SK-N-SH (cell line): Measurements from ENCODE around the gene AFAP1.

Experiments
- CTCF ChIP-seq: fragments of 200-600 bp; sonication (generic); IDR thresholded peaks from 2 replicates; pipeline ENCODE4 v1.6.1; 2017; ENCODE audit warnings: antibody characterized with exemption, mild to moderate bottlenecking, moderate library complexity
- FOXJ3 ChIP-seq: sonication (generic); formaldehyde crosslinking; IDR thresholded peaks from 2 replicates; pipeline ENCODE4 v1.5.1; 2020; ENCODE audit warnings: mild to moderate bottlenecking, missing genetic modification reagents
- GABPA ChIP-seq: IDR thresholded peaks from 2 replicates; pipeline ENCODE4 v1.4.0; 2012; ENCODE audit warnings: low read depth, mild to moderate bottlenecking
- JUND ChIP-seq: IDR thresholded peaks from 2 replicates; pipeline ENCODE4 v1.4.0; 2012
- MAX ChIP-seq: IDR thresholded peaks from 2 replicates; pipeline ENCODE4 v1.4.0; 2012; ENCODE audit warnings: low read depth
- POLR2AphosphoS5 ChIP-seq: IDR thresholded peaks from 2 replicates; pipeline ENCODE4 v1.6.1; 2012; ENCODE audit warnings: low read depth, low read length
- RFX5 ChIP-seq: IDR thresholded peaks from 2 replicates; pipeline ENCODE4 v1.6.1; 2012; ENCODE audit warnings: mild to moderate bottlenecking, improper control_type of control experiment, low read length
- RXRA ChIP-seq: IDR thresholded peaks from 2 replicates; pipeline ENCODE4 v1.4.0; 2012; ENCODE audit warnings: low read depth, mild to moderate bottlenecking, borderline replicate concordance

DNA sequence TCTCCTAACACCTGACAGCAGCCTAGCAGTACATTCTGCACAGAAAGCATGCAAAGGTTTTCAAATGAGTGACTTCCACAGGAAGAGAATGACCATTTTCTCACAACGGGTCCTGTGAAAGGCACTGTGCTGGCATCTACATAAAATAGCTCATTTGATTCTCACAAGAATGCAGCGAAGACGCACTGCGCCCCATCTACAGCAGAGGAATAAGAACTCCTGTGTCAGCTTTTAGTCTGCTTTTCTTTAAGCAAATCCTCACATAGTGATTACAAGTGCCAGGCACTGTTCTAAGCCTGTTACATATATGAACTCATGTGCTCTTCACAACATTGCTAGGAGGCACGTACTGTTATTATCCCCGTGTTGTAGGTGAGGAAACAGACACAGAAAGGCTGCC, 62.5 kb downstream of the AFAP1 start:
- no peak for TF ChIP-seq CTCF
- no peak for TF ChIP-seq RXRA
- no peak for TF ChIP-seq POLR2AphosphoS5
- no peak for TF ChIP-seq JUND
- no peak for TF ChIP-seq RFX5
- TF ChIP-seq GABPA = no peak
- TF ChIP-seq FOXJ3 (CRISPR knock-in tag) = no peak
- TF ChIP-seq MAX = no peak
